ENCODE measurements around the gene CFTR.
"Not testable (repeated sequence)": the region's sequence is repeated elsewhere in the genome, so short reads cannot be mapped to it uniquely, and the experiment has no call there.

The CFTR gene

GRCh38 chr7:117692338-117692737 lies 212.5 kb downstream of the CFTR start:
- DNase-seq, result no peak

DNA sequence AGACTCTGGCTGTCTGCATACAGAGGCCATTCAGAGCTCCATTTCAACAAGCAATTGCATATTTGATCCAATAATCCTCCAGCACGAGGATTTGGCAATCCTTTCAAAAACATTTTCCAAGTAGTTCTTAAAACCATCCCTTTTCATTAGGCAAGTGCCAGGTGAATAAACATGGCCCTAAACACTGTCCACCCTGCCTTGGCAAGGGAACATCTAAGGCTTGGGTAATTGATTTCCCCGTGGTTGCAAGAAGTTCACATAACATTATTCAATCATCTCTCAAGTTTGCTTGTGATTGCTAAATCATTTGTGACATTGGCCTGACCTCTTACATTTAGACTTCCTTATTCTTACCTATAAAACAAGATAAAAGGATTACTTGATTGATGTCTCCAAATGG lies 218.2 kb downstream of the CFTR start:
- no peak for DNase-seq

- DNase-seq, result no peak
Observed at GRCh38 chr7:117704063-117704462, 224.2 kb downstream of the CFTR start.

DNA sequence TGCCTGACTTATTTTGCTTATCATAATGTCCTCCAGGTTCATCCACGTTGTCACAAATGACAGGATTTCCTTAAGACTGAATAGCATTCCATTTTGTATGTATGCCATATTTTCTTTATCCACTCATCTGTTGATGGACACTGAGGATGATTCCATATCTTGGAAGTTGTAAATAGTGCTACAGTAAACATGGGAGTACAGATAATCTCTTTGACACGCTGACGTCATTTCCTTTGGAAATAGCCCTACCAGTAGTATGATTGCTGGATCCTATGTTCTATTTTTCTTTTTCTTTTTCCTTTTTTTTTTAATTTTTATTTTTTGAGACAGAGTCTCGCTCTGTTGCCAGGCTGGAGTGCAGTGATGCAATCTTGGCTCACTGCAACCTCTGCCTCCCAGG lies 225.8 kb downstream of the CFTR start:
- no peak for DNase-seq

- no peak for DNase-seq
Observed at GRCh38 chr7:117706210-117706609, 226.4 kb downstream of the CFTR start.

DNA sequence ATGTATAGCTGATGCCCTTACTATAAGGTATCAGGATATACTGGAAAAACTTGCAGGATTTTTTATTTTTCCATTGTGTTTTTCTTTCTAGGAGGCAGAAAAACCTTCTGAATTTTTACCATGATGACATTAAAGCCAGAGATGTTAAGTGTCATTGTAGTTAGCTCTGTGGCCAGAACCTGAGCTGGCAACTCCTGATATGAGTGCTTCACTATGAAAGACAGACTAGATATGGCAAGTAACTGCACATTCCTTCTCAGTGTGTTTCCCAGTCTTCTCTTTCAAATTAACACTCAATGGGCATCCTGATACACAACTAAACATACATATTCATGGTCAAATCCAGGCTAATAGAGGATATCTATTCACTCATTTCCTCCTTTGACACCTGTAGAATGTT lies 227.3 kb downstream of the CFTR start:
- no peak for DNase-seq

- not testable (repeated sequence) for DNase-seq
Observed at GRCh38 chr7:117708173-117708572, 228.3 kb downstream of the CFTR start.

DNA sequence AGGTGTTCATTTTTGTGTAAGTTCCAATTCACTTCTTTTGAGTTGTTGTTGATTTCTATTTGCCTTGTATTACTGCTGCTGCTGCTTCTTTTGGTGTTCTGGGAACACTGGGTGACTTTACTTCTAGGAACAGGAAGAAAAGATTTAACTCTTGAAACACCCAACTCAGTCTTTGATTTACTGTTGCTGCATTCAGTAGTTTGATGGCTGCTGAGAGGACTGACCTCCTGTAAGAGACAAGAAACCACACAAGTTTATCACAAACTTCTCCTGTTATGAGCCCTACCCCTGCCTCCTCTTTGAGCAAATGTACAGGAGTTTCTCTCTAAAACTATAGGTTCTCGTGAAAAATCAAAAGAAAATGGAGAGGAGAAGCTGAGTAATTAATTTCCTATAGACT lies 231.7 kb downstream of the CFTR start:
- no peak for DNase-seq

GRCh38 chr7:117715784-117716445 lies 236.1 kb downstream of the CFTR start:
- no peak for DNase-seq

DNA sequence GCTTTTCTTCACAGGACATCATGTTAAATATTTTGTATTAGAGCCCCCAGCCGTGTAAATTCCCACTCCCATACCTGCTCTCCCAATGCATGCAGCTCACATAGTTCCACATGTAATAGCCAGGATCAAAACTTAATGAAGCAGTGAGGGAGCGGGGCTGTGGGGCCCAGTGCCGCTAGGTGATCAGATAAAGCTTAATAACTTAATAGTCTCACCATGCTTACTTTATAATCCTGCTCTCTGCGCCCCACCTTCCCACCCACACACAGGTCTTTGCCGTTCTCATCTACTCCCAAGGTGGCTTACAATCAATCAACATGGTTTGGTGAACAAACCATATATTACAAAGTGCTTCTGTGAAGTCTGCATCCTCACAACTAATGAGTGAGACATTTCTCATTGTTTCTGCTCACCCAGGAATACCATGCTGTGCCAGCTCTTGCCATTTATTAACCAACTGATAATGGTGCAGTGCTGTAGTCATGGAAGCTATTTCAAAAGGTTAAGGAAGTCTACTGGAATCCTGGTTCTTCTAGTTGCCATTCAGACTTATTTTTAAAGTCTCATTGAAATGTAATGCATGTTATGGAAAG lies 237.0 kb downstream of the CFTR start:
- DNase-seq, result no peak

GRCh38 chr7:117717357-117717756 lies 237.5 kb downstream of the CFTR start:
- no peak for DNase-seq
